GM18519 (cell line): ENCODE results near the gene CPN1.
"Not testable (repeated sequence)": the region's sequence is repeated elsewhere in the genome, so short reads cannot be mapped to it uniquely, and the experiment has no call there.

Source experiments
- ATAC-seq: cut with Tn5 transposase; IDR thresholded peaks from one replicate; pipeline ENCODE4 v1.9.1; 2021; ENCODE audit warnings: mild to moderate bottlenecking, moderate library complexity; ENCODE audit not compliant: unreplicated experiment, low FRiP score

CPN1 gene

DNA sequence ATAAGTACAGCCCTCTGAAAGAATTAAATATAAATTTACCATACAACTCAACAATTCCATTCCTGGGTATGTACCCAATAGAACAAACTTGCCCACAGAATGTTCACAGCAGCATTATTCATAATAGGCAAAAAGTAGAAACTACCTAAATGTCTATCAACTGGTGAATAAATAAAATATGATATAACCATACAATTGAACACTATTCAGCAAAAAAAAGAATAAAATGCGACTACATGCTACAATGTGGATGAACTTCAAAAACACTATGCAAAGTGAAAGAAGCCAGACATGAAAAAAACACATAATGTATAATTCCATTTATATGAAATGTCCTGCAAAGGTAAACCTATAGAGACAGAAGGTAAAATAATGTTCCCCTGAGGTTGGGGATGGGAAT lies 2.0 kb upstream of the CPN1 start:
- no peak for ATAC-seq

DNA sequence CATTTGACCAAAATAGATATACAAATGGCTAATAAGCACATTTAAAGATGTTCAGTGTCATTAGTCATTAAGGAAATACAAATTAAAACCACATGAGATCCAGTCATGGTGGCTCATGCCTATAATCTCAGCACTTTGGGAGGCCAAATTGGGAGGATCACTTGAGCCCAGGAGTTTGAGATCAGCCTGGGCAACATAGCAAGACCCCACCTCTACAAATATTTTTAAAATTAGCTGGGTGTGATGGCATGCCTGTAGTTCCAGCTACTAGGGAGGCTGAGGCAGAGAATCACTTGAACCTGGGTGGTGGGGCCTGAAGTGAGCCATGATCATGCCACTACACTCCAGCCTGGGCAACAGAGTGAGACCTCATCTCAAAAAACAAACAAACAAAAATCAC lies 607 bp upstream of the CPN1 start:
- not testable (repeated sequence) for ATAC-seq

- no peak for ATAC-seq
Measured at GRCh38 chr10:100076750-100077149, 4.9 kb downstream of the CPN1 start.

GRCh38 chr10:100075426-100076220 lies 6.0 kb downstream of the CPN1 start:
- no peak for ATAC-seq

- no peak for ATAC-seq
Measured at GRCh38 chr10:100072514-100072913, 9.2 kb downstream of the CPN1 start.

GRCh38 chr10:100071529-100071928 lies 10.1 kb downstream of the CPN1 start:
- ATAC-seq, result no peak

DNA sequence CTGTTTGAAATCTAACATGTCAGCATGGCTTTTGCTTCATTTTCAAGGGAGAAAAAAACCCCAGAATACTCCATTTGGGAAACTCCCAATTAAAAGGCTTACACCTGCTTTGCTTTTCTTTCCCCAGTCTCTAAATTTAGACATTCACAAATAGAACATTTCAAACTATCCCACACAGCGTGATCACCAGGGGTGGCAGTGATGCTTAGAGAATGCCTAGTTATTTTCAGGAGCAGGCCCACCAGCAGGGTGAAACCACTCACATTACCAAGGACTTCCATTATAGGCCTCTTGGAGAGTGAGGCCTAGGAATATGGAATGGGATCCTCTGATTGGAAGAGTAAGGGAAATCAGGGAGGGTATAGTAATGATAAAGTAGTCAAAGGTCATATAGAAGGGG lies 14.2 kb downstream of the CPN1 start:
- ATAC-seq, result no peak

DNA sequence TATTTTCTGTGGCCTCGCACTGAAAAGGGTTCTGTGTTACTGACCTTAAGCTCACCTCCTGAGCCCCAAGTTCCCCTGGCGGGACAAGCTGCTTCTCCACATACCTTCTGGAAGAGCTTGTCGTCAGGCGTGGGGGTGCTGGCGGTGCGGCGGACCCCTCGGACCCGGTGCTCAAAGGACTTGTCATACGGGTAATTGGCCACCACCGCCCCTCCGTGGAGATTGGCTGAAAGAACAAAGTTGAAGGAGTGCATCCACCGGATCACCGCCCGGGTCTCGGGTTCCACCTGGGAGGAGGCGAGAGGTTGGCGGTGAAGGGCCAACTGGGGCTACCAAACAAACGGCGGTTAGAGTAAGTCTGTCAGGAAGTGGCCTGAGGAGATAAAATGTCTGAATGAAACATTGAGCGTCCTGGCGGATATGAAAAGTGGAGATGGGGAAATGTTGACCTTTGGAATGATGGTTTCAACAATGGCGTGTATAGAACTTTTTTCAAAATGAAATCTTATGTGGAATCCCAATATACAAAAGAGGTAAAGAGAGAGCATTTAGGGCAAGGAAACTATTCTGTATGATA lies 16.5 kb downstream of the CPN1 start:
- no peak for ATAC-seq

GRCh38 chr10:100061401-100061800 lies 20.3 kb downstream of the CPN1 start:
- ATAC-seq, result no peak

DNA sequence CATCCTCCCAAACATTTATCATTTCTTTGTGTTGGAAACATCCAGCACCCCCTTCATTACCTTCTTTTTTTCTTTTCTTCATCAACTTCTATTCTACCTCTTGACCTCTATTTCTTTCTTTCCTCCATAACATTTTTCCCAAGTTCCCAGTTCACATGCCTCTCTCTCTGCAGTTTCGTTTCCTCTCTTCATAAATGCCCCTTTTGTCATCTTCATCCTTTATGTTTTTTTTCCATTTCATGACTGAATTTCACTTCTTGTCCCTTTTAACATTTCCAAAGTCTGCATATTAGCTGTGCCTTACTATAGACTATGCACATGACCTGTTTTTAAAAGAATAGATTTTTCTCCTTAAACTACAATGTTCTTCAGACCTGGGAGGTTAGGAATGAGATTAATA lies 23.7 kb downstream of the CPN1 start:
- no peak for ATAC-seq

GRCh38 chr10:100053686-100054460 lies 27.8 kb downstream of the CPN1 start:
- no peak for ATAC-seq

DNA sequence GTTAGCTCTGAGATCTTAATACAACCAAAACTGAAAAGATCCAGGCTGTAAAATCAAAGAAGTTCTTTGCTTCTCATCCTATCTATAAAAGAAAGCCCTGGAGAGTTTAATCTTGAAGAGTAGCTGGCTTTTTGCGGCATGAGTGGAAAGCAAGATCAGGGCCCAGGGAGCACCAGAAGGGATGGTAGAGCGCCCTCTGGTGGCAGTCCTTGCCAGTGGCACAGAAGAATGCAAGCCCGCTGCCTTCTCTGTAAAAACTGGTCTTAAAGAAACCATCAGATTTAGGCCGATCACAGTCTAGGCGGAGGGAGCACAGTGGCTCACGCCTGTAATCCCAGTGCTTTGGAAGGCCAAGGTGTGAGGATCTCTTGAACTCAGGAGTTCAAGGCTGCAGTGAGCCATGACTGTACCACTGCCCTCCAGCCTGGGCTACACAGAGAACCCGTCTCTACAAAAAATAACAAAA lies 35.6 kb downstream of the CPN1 start:
- ATAC-seq, result no peak

DNA sequence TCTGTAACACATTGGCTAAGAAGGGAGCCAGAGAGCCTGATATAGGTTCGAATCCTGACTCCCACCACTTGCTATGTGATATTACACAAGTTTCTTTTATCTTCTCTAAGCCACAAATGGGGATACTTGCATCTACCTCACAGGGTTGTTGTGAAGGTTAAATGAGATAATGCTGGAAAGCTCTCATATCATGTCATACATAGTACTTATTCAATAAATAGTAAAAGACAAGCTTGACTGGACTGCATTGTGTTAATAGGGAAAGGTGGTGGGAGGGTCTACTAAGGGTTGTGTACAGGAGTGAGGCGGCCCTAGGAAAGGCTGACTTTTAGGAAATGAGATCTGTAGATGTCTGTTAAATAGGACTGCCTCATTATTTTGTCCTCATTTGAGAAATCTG lies 36.1 kb downstream of the CPN1 start:
- ATAC-seq, result no peak

DNA sequence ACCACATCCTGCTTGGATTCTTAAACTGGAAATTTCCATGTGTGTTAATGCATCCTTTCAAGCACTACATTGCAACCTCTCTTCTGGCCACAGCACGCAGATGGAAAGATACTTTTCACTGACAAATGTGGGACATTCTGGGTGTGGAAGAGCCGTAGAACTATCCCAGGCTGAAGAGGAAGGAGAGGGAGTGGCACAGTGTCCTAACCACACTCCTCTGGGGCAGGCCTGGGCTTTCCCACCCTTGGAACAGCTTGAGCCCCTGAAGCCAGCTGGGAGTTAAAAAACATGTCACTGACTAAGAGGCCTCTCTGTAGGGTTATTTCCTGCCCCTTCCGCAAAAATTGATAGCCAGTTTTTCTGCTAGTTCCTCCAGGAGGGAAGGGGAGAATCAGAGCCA lies 37.9 kb downstream of the CPN1 start:
- no peak for ATAC-seq

GRCh38 chr10:100043344-100043743 lies 38.3 kb downstream of the CPN1 start:
- ATAC-seq, result no peak

DNA sequence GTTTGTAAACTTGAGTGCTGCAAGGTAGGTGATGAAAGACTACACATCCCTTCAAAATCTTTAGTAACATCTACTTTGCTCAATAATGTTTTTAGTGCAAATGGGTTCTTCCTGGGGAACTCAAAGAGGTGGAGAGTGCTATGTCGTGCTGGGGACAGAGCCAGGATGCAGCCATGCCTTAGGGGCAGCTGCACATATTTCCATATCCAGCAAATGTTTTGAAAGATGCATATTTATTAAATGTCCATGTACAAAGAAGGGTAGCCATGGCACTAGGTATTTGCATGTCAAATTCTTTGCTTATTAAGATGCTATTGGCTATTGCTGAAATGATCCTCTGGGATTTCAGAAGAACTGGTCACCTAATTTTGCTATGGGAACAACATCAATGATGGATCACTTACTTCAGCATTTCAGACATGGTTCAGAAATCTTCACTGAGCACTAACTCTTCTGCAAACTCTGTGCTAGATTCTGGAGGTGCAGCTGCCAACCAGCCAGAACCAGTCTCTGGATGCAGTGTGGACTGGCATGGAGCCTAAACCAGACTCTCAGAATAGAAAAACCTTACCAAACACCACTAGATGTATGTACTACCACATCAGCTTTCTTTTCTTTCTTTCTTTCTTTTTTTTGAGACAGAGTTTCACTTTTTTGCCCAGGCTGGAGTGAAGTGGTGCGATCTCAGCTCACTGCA lies 40.2 kb downstream of the CPN1 start:
- ATAC-seq, result no peak

- ATAC-seq, result no peak
Measured at GRCh38 chr10:100038561-100039071, 43.1 kb downstream of the CPN1 start.

DNA sequence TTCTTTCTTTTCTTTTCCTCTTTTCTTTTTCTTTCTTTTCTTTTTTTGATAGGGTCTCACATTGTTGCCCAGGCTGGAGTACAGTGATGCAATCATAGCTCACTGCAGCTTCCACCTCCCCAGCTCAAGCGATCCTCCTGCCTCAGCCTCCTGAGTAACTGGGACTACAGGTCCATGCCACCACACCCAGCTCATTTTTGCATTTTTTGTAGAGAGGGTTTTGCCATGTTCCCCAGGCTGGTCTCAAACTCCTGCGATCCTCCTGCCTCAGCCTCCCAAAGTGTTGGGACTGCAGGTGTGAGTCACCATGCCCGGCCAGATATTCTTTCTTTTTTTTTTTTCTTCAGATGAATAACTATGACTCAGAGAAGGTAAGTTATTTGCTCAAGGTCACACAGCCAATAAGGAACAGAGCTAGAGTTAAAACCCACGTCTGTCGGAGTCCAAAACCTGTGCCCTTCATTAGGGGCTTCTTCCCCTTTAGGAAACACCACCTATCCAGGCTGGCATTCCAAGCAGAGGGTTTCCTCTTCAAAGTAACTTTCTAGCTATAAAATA lies 43.8 kb downstream of the CPN1 start:
- ATAC-seq, result no peak

- ATAC-seq, result no peak
Measured at GRCh38 chr10:100036850-100037249, 44.8 kb downstream of the CPN1 start.

DNA sequence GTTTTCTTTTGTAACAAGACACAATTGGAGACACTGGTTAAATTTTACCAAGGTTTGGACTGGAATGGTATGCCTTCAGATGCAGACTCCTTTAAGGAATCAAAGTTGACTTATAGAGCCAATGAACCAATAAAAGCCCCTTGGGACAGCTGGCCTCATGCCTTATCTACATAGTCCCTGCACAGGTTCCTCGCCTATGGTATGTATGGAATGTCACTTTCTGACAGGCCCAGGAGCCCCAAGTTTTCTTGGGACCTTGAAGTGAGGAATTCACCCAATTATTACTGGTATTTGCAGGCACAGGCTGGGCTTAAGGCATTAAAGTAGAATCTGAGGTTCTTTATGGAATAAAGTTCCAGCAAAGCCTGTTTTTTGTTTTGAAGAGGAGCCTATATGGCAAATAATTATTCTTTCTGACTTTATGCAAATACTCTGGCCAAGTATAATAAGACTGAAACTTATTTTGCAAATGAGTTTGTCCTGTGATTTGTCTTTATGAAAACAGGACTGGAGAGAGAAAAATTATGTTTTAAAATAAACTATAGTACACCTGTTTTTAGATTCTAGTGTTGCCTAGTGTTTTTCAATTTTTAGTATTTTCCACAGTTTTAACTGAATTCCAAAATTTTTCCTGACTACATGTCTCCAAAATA lies 47.8 kb downstream of the CPN1 start:
- ATAC-seq, result no peak
